Adrenal gland (tissue), 12 donors: Measurements from ENCODE around the gene MECR. TPM values are rescaled to one million over a fixed set of nuclear protein-coding genes. Genes with fewer than 3 reads are reported as not detected.

ENCODE experiments used
- DNase-seq, 7 donors: peaks; one replicate each; pipeline ENCODE4 v3.0.0-alpha.2; 2019 to 2020
- H3K27ac ChIP-seq, 5 donors: fragments of 200-600 bp; sonication (generic) in 4 of 5; 1 replicate in 3 of 5; 2 replicates in 2 of 5; pipeline versions ENCODE4 v1.5.1 to v1.8.0; 2016 to 2020; ENCODE audit warnings: mild to moderate bottlenecking in 1 of 5
- H3K27me3 ChIP-seq: fragments of 200-600 bp; 2 replicates; pipeline ENCODE4 v1.8.0; 2021
- H3K36me3 ChIP-seq, 2 donors: fragments of 200-600 bp; replicated peaks in 1 of 2; 1 replicate in 1 of 2; 2 replicates in 1 of 2; pipeline versions ENCODE4 v1.5.1 to v1.8.0; 2018 to 2022
- H3K4me1 ChIP-seq, 2 donors: fragments of 200-600 bp; replicated peaks in 1 of 2; 1 replicate in 1 of 2; 2 replicates in 1 of 2; pipeline versions ENCODE4 v1.5.1 to v1.8.0; 2018 to 2021
- H3K4me3 ChIP-seq, 4 donors: fragments of 200-600 bp; sonication (generic) in 3 of 4; one replicate each; pipeline ENCODE4 v1.5.1; 2016 to 2018
- H3K9me3 ChIP-seq, 3 donors: fragments of 200-600 bp; sonication (generic) in 1 of 3; replicated peaks in 1 of 3; 1 replicate in 2 of 3; 2 replicates in 1 of 3; pipeline versions ENCODE4 v1.5.1 to v1.8.0; 2016 to 2021
- CTCF ChIP-seq, 6 experiments: fragments of 450-650 bp in 4 of 6; fragments of 200-600 bp in 2 of 6; sonication (generic) in 1 of 6; IDR thresholded peaks; 1 replicate in 5 of 6; 2 replicates in 1 of 6; pipeline versions ENCODE4 v1.5.1 to v1.8.0; 2016 to 2021; ENCODE audit warnings: antibody characterized with exemption in 6 of 6, mild to moderate bottlenecking in 2 of 6, moderate library complexity in 1 of 6
- POLR2A ChIP-seq, 2 donors: fragments of 450-650 bp; IDR thresholded peaks; one replicate each; pipeline ENCODE4 v1.6.1; 2017; ENCODE audit warnings: antibody characterized with exemption in 2 of 2, mild to moderate bottlenecking in 2 of 2, moderate library complexity in 1 of 2
- WGBS, 4 donors: extraction: QIAGEN DNeasy Blood & Tissue Kit in 2 of 4; methylation state at CpG; one replicate each; pipeline versions ENCODE4 v1.1.5 to v1.1.7; 2013 to 2017; 5-methylcytosine and 5-hydroxymethylcytosine counted together
- intact Hi-C, 2 donors: fragments of 100-400 bp; cut with DNase I; formaldehyde crosslinking; loops; one replicate each; pipeline versions ENCODE4 v1.14.1 to v1.15.0; 2022 to 2023
- polyA plus RNA-seq, 3 donors: library from polyadenylated mRNA; stranded (reverse); fragments of 200-250 nt in 2 of 3; fragments of 350-450 nt in 1 of 3; fragmentation: Illumina TruSeq in 1 of 3; extraction: RNeasy Lipid Tissue Mini Kit (QIAGEN cat#74804) in 1 of 3; gene quantifications; one replicate each; pipeline ENCODE4 v1.2.3, GENCODE V29; 2013 to 2014
- total RNA-seq, 9 donors: library from RNA; depleted of rRNA in 4 of 9; stranded (reverse); fragments of >200 nt in 4 of 9; fragments of 120-200 nt in 1 of 9; fragmentation: NEBNext Ultra II Directional in 1 of 9; extraction: Animal tissue kit (Norgen Biotek cat#: 25700) in 1 of 9; gene quantifications; one replicate each; pipeline versions ENCODE4 v1.1.0 to v1.2.4, GENCODE V29; 2013 to 2023
- donor health status: healthy with polysubstance abuse.
- donor health status: Bipolar disorder and iron deficiency.
- donor health status: DM: yes; HTN: yes; CAD: no.
- donor health status: DM: no; HTN: no; CAD: no.
- donor health status: DM: no; HTN: no; CAD: no.
- donor health status: DM: yes; HTN: yes; CAD: no.

The MECR gene
- total and polyA plus RNA-seq, 12 donors: 26.1 to 53.1 (median 33.5) TPM

- peaks cover 0 to 80% of the 10 kb centered on the region in 2 donors for H3K36me3 ChIP-seq
- H3K27ac ChIP-seq: no peak overlapping the region
- WGBS, 4 donors: 95 to 96% (median 95%) methylated on average over 33 to 35 of the region's 35 CpGs
- H3K27me3 ChIP-seq: no peaks in the 10 kb centered on the region
- H3K9me3 ChIP-seq: no peaks in the 10 kb centered on the region
- intact Hi-C loops: no loop called here
- TF ChIP-seq CTCF (IDR thresholded peaks at IDR 0.05): no peak
- H3K4me3 ChIP-seq: no peak overlapping the region
- H3K4me1 ChIP-seq: peaks cover 0 to 5% of the 10 kb centered on the region in 2 donors
- DNase-seq: peak in 1 of 7 donors; percentile 45
These were observed 81.9 kb downstream of the MECR start for GRCh38 chr1:29148656-29149491.

- TF ChIP-seq CTCF (IDR thresholded peaks at IDR 0.05) (no peak), POLR2A (IDR thresholded peaks at IDR 0.05) (no peak)
- peak overlapping the region in 1 of 5 donors; percentile 51 for H3K27ac ChIP-seq
- no peaks in the 10 kb centered on the region for H3K27me3 ChIP-seq
- H3K36me3 ChIP-seq: peaks cover 0 to 50% of the 10 kb centered on the region in 2 donors
- DNase-seq: peak in 5 of 7 donors; percentile 34 to 59 (median 49)
- intact Hi-C loops: no loop called here
- H3K4me1 ChIP-seq: peaks cover 0 to 5% of the 10 kb centered on the region in 2 donors
- no peak overlapping the region for H3K4me3 ChIP-seq
- 48 to 64% (median 60%) methylated on average over 8 of the region's 8 CpGs for WGBS, 4 donors
- no peaks in the 10 kb centered on the region for H3K9me3 ChIP-seq
These were observed 84.8 kb downstream of the MECR start for GRCh38 chr1:29145739-29146437.

- intact Hi-C loops: no loop called here
- 95 to 99% (median 98%) methylated on average over 2 of the region's 2 CpGs for WGBS, 4 donors
- Histone ChIP-seq H3K27ac (no peak overlapping the region), H3K27me3 (no peaks in the 10 kb centered on the region), H3K9me3 (no peaks in the 10 kb centered on the region), H3K4me1 (peaks cover 0 to 5% of the 10 kb centered on the region in 2 donors), H3K4me3 (no peak overlapping the region), H3K36me3 (peaks cover 0 to 33% of the 10 kb centered on the region in 2 donors)
- TF ChIP-seq POLR2A (IDR thresholded peaks at IDR 0.05) (no peak), CTCF (IDR thresholded peaks at IDR 0.05) (no peak)
- DNase-seq: peak in 1 of 7 donors; percentile 36
These were observed 86.6 kb downstream of the MECR start for GRCh38 chr1:29144178-29144577.

GRCh38 chr1:29142714-29143113, 88.0 kb downstream of the MECR start:
- Histone ChIP-seq H3K4me3 (no peak overlapping the region), H3K9me3 (no peaks in the 10 kb centered on the region), H3K36me3 (peaks cover 0 to 18% of the 10 kb centered on the region in 2 donors), H3K27me3 (no peaks in the 10 kb centered on the region), H3K4me1 (peaks cover 0 to 5% of the 10 kb centered on the region in 2 donors), H3K27ac (no peak overlapping the region)
- WGBS, 4 donors: 86 to 96% (median 89%) methylated on average over 2 of the region's 2 CpGs
- intact Hi-C loops: no loop called here
- DNase-seq: no peak
- TF ChIP-seq CTCF (IDR thresholded peaks at IDR 0.05) (no peak), POLR2A (IDR thresholded peaks at IDR 0.05) (no peak)
